Measurements from ENCODE around the gene CPD.

Gene CPD

GRCh38 chr17:30382345-30382744 is 3.6 kb downstream of the CPD start:
- TF ChIP-seq CTCF (IDR thresholded peaks at IDR 0.05; ENCODE audit: insufficient read depth, low read depth, low read length, missing control alignments): no peak
- DNase-seq (ENCODE audit: low read depth): no peak
- no peak overlapping the region for H3K4me3 ChIP-seq (ENCODE audit: low read length)

GRCh38 chr17:30388321-30389179 is 9.8 kb downstream of the CPD start:
- no peak for DNase-seq (ENCODE audit: low read depth)
- TF ChIP-seq CTCF (IDR thresholded peaks at IDR 0.05; ENCODE audit: insufficient read depth, low read depth, low read length, missing control alignments): no peak
- no peak overlapping the region for H3K4me3 ChIP-seq (ENCODE audit: low read length)

- TF ChIP-seq CTCF (IDR thresholded peaks at IDR 0.05; ENCODE audit: insufficient read depth, low read depth, low read length, missing control alignments): no peak
- DNase-seq (ENCODE audit: low read depth): peak; percentile 42
- H3K4me3 ChIP-seq (ENCODE audit: low read length): no peak overlapping the region
Measured at GRCh38 chr17:30389756-30390300, 11.1 kb downstream of the CPD start.

DNA sequence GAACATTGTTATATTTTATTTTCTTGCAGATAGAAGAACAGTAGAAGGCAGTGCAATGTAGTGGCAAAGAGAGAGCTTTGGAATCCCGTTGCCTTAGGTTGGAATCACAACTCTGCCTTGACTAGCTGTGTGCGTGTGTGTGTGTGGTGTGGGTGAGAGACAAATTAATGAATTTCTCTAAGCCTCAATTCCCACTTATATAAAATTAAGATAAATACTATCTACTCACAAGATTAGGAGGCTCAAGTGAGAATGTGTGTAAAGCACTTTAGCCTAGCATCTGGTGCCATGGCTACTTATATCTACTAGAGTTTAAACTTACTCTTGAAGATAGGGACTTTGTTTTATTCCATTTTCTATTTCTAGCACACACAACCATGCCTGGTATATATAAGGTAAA is 12.8 kb downstream of the CPD start:
- H3K4me3 ChIP-seq (ENCODE audit: low read length): no peak overlapping the region
- TF ChIP-seq CTCF (IDR thresholded peaks at IDR 0.05; ENCODE audit: insufficient read depth, low read depth, low read length, missing control alignments): no peak
- DNase-seq (ENCODE audit: low read depth): no peak

DNA sequence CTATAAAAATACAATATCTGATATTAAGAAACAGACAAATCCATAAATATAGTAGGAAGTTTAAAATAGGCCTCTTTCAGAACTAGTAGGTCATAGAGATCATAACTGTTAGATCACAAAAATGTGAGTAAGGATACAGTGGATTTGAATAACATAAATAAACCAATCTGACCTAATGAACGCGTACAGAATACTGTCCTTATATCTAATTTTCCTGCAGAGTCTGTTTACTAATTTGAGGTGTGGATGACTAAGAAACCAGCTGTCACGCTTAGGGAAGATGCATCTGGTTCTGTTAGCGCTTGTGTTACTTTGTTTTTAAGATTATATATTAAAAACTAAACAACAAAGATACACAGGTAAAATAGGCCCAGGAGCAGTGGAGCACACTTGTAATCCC is 14.8 kb downstream of the CPD start:
- DNase-seq (ENCODE audit: low read depth): peak; percentile 23
- TF ChIP-seq CTCF (IDR thresholded peaks at IDR 0.05; ENCODE audit: insufficient read depth, low read depth, low read length, missing control alignments): no peak
- H3K4me3 ChIP-seq (ENCODE audit: low read length): no peak overlapping the region

- no peak for TF ChIP-seq CTCF (IDR thresholded peaks at IDR 0.05; ENCODE audit: insufficient read depth, low read depth, low read length, missing control alignments)
- no peak for DNase-seq (ENCODE audit: low read depth)
- H3K4me3 ChIP-seq (ENCODE audit: low read length): no peak overlapping the region
Measured at GRCh38 chr17:30393911-30394867, 15.5 kb downstream of the CPD start.
